GM12878 (cell line): ENCODE results near the gene CHEK1.

Experiments
- CTCF ChIP-seq, 3 experiments: IDR thresholded peaks in 2 of 3; conservative IDR thresholded peaks in 1 of 3; 2 replicates each; pipeline ENCODE4 v1.5.1; 2011; ENCODE audit warnings: low read depth in 3 of 3, low read length in 3 of 3, mild to moderate bottlenecking in 3 of 3, control low read depth in 2 of 3, moderate library complexity in 2 of 3, inconsistent platforms in 1 of 3, mixed read lengths in 1 of 3; ENCODE audit not compliant: control insufficient read depth in 2 of 3, insufficient read depth in 1 of 3; ENCODE audit errors: extremely low read depth in 1 of 3
- NFIC ChIP-seq: IDR thresholded peaks from 2 replicates; pipeline ENCODE4 v1.6.1; 2012; ENCODE audit warnings: low read depth, mild to moderate bottlenecking, inconsistent platforms, low read length, moderate library complexity
- POLR2A ChIP-seq: IDR thresholded peaks from 2 replicates; pipeline ENCODE4 v1.6.1; 2011; ENCODE audit warnings: low read depth, mild to moderate bottlenecking, low read length
- SIN3A ChIP-seq: IDR thresholded peaks from 2 replicates; pipeline ENCODE4 v1.6.1; 2012; ENCODE audit warnings: low read depth, low read length, improper control_type of control experiment

- TF ChIP-seq NFIC (no peak), CTCF (IDR thresholded peaks at IDR 0.05 in 2 of 3, conservative IDR thresholded peaks at IDR 0.05 in 1 of 3; ENCODE audit: control insufficient read depth in 2 of 3, extremely low read depth in 1 of 3, insufficient read depth in 1 of 3, low read depth in 3 of 3, low read length in 3 of 3) (no peak), SIN3A (no peak), POLR2A (no peak)
Measured at GRCh38 chr11:125667151-125667550, 42.2 kb downstream of the CHEK1 start.
